Dermis lymphatic vessel endothelial cell (primary cell): ENCODE measurements around the gene CEACAM3. TPM values are rescaled to one million over a fixed set of nuclear protein-coding genes. Genes with fewer than 3 reads are reported as not detected.

Experiments
- total RNA-seq: library from RNA; depleted of rRNA; stranded (reverse); fragments of >200 nt; gene quantifications from 2 replicates; pipeline ENCODE4 v1.2.1, GENCODE V29; 2014

The CEACAM3 gene
- total RNA-seq = not detected in 2 replicates

GRCh38 chr19:41796362-41796761 is at the start of gene CEACAM3:
Gene CEACAM3 (plus strand): TSS chr19:41796587. CDS start chr19:41796678, 91 bp downstream.

GRCh38 chr19:41755328-41755913 is 41.0 kb upstream of the CEACAM3 start, which contains the start of gene CEACAM6:
Gene CEACAM6 (plus strand): TSS chr19:41755530. CDS start chr19:41755639, 109 bp downstream.

GRCh38 chr19:41844601-41845000 is 48.2 kb downstream of the CEACAM3 start, which contains the start of gene LYPD4:
Gene LYPD4 (minus strand): TSS chr19:41844683. CDS start chr19:41839285, 5,398 bp downstream.

GRCh38 chr19:41845001-41845050 is 48.4 kb downstream of the CEACAM3 start, which contains the start of gene DMRTC2:
Gene DMRTC2 (plus strand): TSS chr19:41845042. CDS start chr19:41847429, 2,387 bp downstream.

GRCh38 chr19:41859618-41860418 is 63.4 kb downstream of the CEACAM3 start, which contains the start of gene RPS19:
Gene RPS19 (plus strand): TSS chr19:41860255. CDS start chr19:41860775, 520 bp downstream.

Other genes with a start within 250 kb of the CEACAM3 start
- gene CEACAM21, start 220.4 kb upstream of the CEACAM3 start, total RNA-seq = 6.6 and 14.2 TPM in 2 replicates
- not detected in 2 replicates for gene CEACAM4, start 169.5 kb upstream of the CEACAM3 start, total RNA-seq
- gene CEACAM7, start 108.3 kb upstream of the CEACAM3 start, total RNA-seq = 0.33 and 1.9 TPM in 2 replicates
- not detected in 2 replicates for gene CEACAM5, start 88.0 kb upstream of the CEACAM3 start, total RNA-seq
- not detected in 2 replicates for gene CEACAM6, start 41.1 kb upstream of the CEACAM3 start, total RNA-seq
- gene LYPD4, start 48.1 kb downstream of the CEACAM3 start, total RNA-seq = not detected in 2 replicates
- not detected in 2 replicates for gene DMRTC2, start 48.5 kb downstream of the CEACAM3 start, total RNA-seq
- gene RPS19, start 63.7 kb downstream of the CEACAM3 start, total RNA-seq = 493 and 1,059 TPM in 2 replicates
- 0.09 and 0.11 TPM in 2 replicates for gene CD79A, start 80.7 kb downstream of the CEACAM3 start, total RNA-seq
- 31.5 and 34.1 TPM in 2 replicates for gene ARHGEF1, start 86.6 kb downstream of the CEACAM3 start, total RNA-seq
- gene ERFL, start 131.9 kb downstream of the CEACAM3 start, total RNA-seq = not detected in 2 replicates
- 86.5 and 158 TPM in 2 replicates for gene RABAC1, start 162.7 kb downstream of the CEACAM3 start, total RNA-seq
- not detected in 2 replicates for gene ATP1A3, start 197.6 kb downstream of the CEACAM3 start, total RNA-seq